SK-N-DZ (cell line): Measurements from ENCODE around the gene KLF9.

Source experiments
- DNase-seq: peaks from one replicate; pipeline ENCODE4 v3.0.0-alpha.2; 2015; ENCODE audit warnings: low spot score

The KLF9 gene

GRCh38 chr9:70422371-70423043, 8.1 kb upstream of the KLF9 start:
- no peak for DNase-seq

- no peak for DNase-seq
These were observed 7.1 kb upstream of the KLF9 start for GRCh38 chr9:70421272-70422180.

- DNase-seq, result peak; percentile 89
These were observed 6.2 kb upstream of the KLF9 start for GRCh38 chr9:70420441-70421271.

GRCh38 chr9:70419556-70420440, 5.3 kb upstream of the KLF9 start:
- DNase-seq, result peak; percentile 87

GRCh38 chr9:70418822-70419555, 4.5 kb upstream of the KLF9 start:
- DNase-seq, result peak; percentile 92

- no peak for DNase-seq
These were observed 1.0 kb upstream of the KLF9 start for GRCh38 chr9:70415476-70415875.

- DNase-seq, result no peak
These were observed 584 bp upstream of the KLF9 start for GRCh38 chr9:70415041-70415440.

- DNase-seq, result peak; percentile 47
These were observed 1.0 kb downstream of the KLF9 start for GRCh38 chr9:70413464-70413798.

- peak; percentile 30 for DNase-seq
These were observed 1.5 kb downstream of the KLF9 start for GRCh38 chr9:70412832-70413463.

GRCh38 chr9:70411930-70412831, 2.3 kb downstream of the KLF9 start:
- DNase-seq, result peak; percentile 45

GRCh38 chr9:70411121-70411929, 3.1 kb downstream of the KLF9 start:
- peak; percentile 38 for DNase-seq

GRCh38 chr9:70410368-70410767, 4.1 kb downstream of the KLF9 start:
- no peak for DNase-seq

- DNase-seq, result no peak
These were observed 4.7 kb downstream of the KLF9 start for GRCh38 chr9:70409800-70410199.

GRCh38 chr9:70409280-70409679, 5.2 kb downstream of the KLF9 start:
- no peak for DNase-seq

- DNase-seq, result no peak
These were observed 5.9 kb downstream of the KLF9 start for GRCh38 chr9:70408393-70409040.

- DNase-seq, result no peak
These were observed 7.4 kb downstream of the KLF9 start for GRCh38 chr9:70407081-70407503.

GRCh38 chr9:70406434-70406862, 8.0 kb downstream of the KLF9 start:
- no peak for DNase-seq
